NOMO-1 treated with DMSO at 0.1 percent for 48 hours (cell line): ENCODE data around the gene MYO19.

ENCODE experiments used
- DNase-seq: peaks from one replicate; lab custom pipeline; 2025; ENCODE audit not compliant: unreplicated experiment; lab: John Stamatoyannopoulos, UW

Gene MYO19

GRCh38 chr17:36534840-36535668 is at the start of gene MYO19, which contains the start of gene PIGW:
MYO19 (minus strand) TSS chr17:36534868; CDS start chr17:36532538, 2,330 bp downstream.
PIGW (plus strand) TSS chr17:36534987; CDS start chr17:36537102, 2,115 bp downstream.
- peak; percentile 87 for DNase-seq

- DNase-seq, result no peak
Observed at GRCh38 chr17:36583787-36584186, 49.1 kb upstream of the MYO19 start.

GRCh38 chr17:36578671-36579070 is 44.0 kb upstream of the MYO19 start:
- no peak for DNase-seq

GRCh38 chr17:36576793-36577192 is 42.1 kb upstream of the MYO19 start:
- DNase-seq, result no peak

GRCh38 chr17:36575028-36575427 is 40.4 kb upstream of the MYO19 start:
- DNase-seq, result no peak

GRCh38 chr17:36566081-36566480 is 31.4 kb upstream of the MYO19 start:
- DNase-seq, result no peak

- no peak for DNase-seq
Observed at GRCh38 chr17:36553459-36553858, 18.8 kb upstream of the MYO19 start.

GRCh38 chr17:36550491-36551417 is 16.1 kb upstream of the MYO19 start:
- peak; percentile 81 for DNase-seq

- no peak for DNase-seq
Observed at GRCh38 chr17:36547776-36548175, 13.1 kb upstream of the MYO19 start.

- DNase-seq, result peak; percentile 1
Observed at GRCh38 chr17:36546418-36547093, 11.9 kb upstream of the MYO19 start.

- peak; percentile 92 for DNase-seq
Observed at GRCh38 chr17:36545465-36546417, 11.1 kb upstream of the MYO19 start.

- no peak for DNase-seq
Observed at GRCh38 chr17:36545077-36545464, 10.4 kb upstream of the MYO19 start.

- DNase-seq, result peak; percentile 86
Observed at GRCh38 chr17:36544307-36545076, 9.8 kb upstream of the MYO19 start, which contains the start of gene GGNBP2. GGNBP2 (plus strand) TSS chr17:36544919; CDS start chr17:36545725, 806 bp downstream.

GRCh38 chr17:36544044-36544306 is 9.3 kb upstream of the MYO19 start:
- DNase-seq, result peak; percentile 60

- DNase-seq, result no peak
Observed at GRCh38 chr17:36542755-36543154, 8.1 kb upstream of the MYO19 start.

- no peak for DNase-seq
Observed at GRCh38 chr17:36540696-36541095, 6.0 kb upstream of the MYO19 start.

- no peak for DNase-seq
Observed at GRCh38 chr17:36535669-36536081, 1.0 kb upstream of the MYO19 start.

GRCh38 chr17:36533935-36534839 is 481 bp downstream of the MYO19 start:
- no peak for DNase-seq
